Heart right ventricle (tissue), 16 donors: ENCODE measurements around the gene SAG. TPM values are rescaled to one million over a fixed set of nuclear protein-coding genes. Genes with fewer than 3 reads are reported as not detected.
A peak's percentile ranks its signal among the peaks of the same experiment; 100 is the strongest.

Experiments used
- ATAC-seq, 8 donors: fragments of 200-7000 bp; cut with Tn5 transposase; one replicate each; pipeline ENCODE4 v1.9.1; 2020; ENCODE audit warnings: mild to moderate bottlenecking in 8 of 8, moderate library complexity in 8 of 8, moderate number of reproducible peaks in 1 of 8
- DNase-seq, 2 donors: peaks; one replicate each; pipeline ENCODE4 v3.0.0-alpha.2; 2020
- H3K27ac ChIP-seq, 10 donors: fragments of 200-600 bp; sonication (generic) in 2 of 10; one replicate each; pipeline versions ENCODE4 v1.5.0 to v1.8.0; 2020 to 2022; ENCODE audit warnings: mild to moderate bottlenecking in 3 of 10
- H3K27me3 ChIP-seq, 7 donors: fragments of 200-600 bp; one replicate each; pipeline ENCODE4 v1.8.0; 2021 to 2022; ENCODE audit warnings: mild to moderate bottlenecking in 2 of 7
- H3K36me3 ChIP-seq, 9 donors: fragments of 200-600 bp; sonication (generic) in 1 of 9; one replicate each; pipeline versions ENCODE4 v1.5.0 to v1.8.0; 2020 to 2022; ENCODE audit warnings: mild to moderate bottlenecking in 2 of 9
- H3K4me1 ChIP-seq, 9 donors: fragments of 200-600 bp; sonication (generic) in 1 of 9; one replicate each; pipeline versions ENCODE4 v1.5.0 to v1.8.0; 2020 to 2022; ENCODE audit warnings: mild to moderate bottlenecking in 4 of 9
- H3K4me3 ChIP-seq, 10 donors: fragments of 200-600 bp; sonication (generic) in 2 of 10; one replicate each; pipeline versions ENCODE4 v1.5.0 to v1.8.0; 2020 to 2022; ENCODE audit warnings: mild to moderate bottlenecking in 7 of 10, moderate library complexity in 2 of 10
- H3K9me3 ChIP-seq, 11 donors: fragments of 200-600 bp in 10 of 11; sonication (generic) in 2 of 11; one replicate each; pipeline versions ENCODE4 v1.5.0 to v1.8.0; 2013 to 2022; ENCODE audit warnings: mild to moderate bottlenecking in 2 of 11, control low read depth in 1 of 11, moderate library complexity in 1 of 11
- CTCF ChIP-seq, 9 donors: fragments of 200-600 bp; sonication (generic) in 2 of 9; IDR thresholded peaks; one replicate each; pipeline versions ENCODE4 v1.5.0 to v1.8.0; 2021 to 2022; ENCODE audit warnings: antibody characterized with exemption in 9 of 9, mild to moderate bottlenecking in 5 of 9, moderate library complexity in 1 of 9
- WGBS, 2 donors: extraction: QIAGEN DNeasy Blood & Tissue Kit; methylation state at CpG; one replicate each; pipeline ENCODE4 v1.1.7; 2013; ENCODE audit warnings: inconsistent platforms in 1 of 2; 5-methylcytosine and 5-hydroxymethylcytosine counted together
- intact Hi-C, 10 donors: fragments of 100-400 bp; cut with DNase I; formaldehyde crosslinking; loops; one replicate each; pipeline versions ENCODE4 v1.11.1 to v1.14.2; 2022
- polyA plus RNA-seq, 2 donors: library from polyadenylated mRNA; stranded (reverse); fragments of 200-250 nt; gene quantifications; one replicate each; pipeline ENCODE4 v1.2.3, GENCODE V29; 2013
- total RNA-seq, 10 donors: library from RNA; stranded (reverse); fragmentation: NEBNext Ultra II Directional in 3 of 10; extraction: Animal tissue kit (Norgen Biotek cat#: 25700) in 3 of 10; gene quantifications; one replicate each; pipeline versions ENCODE4 v1.2.1 to v1.2.4, GENCODE V29; 2021 to 2023
- donor health status: Arrhythmogenic right ventricular cardiomyopathy.
- donor health status: ischemic (EF 13 %, LVEDD 7.1; RV severe dilation, severe dysfunction).
- donor health status: healthy with polysubstance abuse.
- donor health status: DM: no; HTN: yes; CAD: no.
- donor health status: DM: no; HTN: no; CAD: no.
- donor health status: ischemic (EF 25% LVEDD 6.9; RV normal size, moderate dysfunction).
- donor health status: ischemic (EF 25% LVEDD 5.7; RV mildly dilated, moderate dysfunction).
- donor health status: healthy.
- donor health status: DM: yes; HTN: yes; CAD: no.
- donor health status: Ischemic cardiomyopathy.
- donor health status: ischemic (EF 35%, LVEDD 5.7; RV mildly dilated, moderate dysfunction).
- donor health status: nonischemic (EF 11% LVEDD 7.7; RV severe dilation, severe dysfunction).
- donor health status: DM: yes; HTN: yes; CAD: no.
- donor health status: PGD.
- donor health status: ischemic (EF 29% LVEDD 5.4; RV normal size, mild dysfunction).
- donor health status: nonischemic (EF 23%, LVEDD 6.1; RV moderate dilation, normal function).

Gene SAG
- total and polyA plus RNA-seq, 12 donors: not detected

GRCh38 chr2:233265899-233266431 lies 41.7 kb upstream of the SAG start:
- DNase-seq (no peak), ATAC-seq (no peak)
- Histone ChIP-seq H3K27ac (no peak overlapping the region), H3K9me3 (no peaks in the 10 kb centered on the region), H3K27me3 (no peaks in the 10 kb centered on the region), H3K36me3 (peaks cover 6 to 100% (median 57%) of the 10 kb centered on the region in 9 donors), H3K4me1 (peaks cover 0 to 11% (median 0%) of the 10 kb centered on the region in 9 donors), H3K4me3 (no peak overlapping the region)
- 96 to 97% methylated on average over 10 of the region's 10 CpGs for WGBS, 2 donors
- no peak for TF ChIP-seq CTCF (IDR thresholded peaks at IDR 0.05)
- intact Hi-C loops: no loop called here

DNA sequence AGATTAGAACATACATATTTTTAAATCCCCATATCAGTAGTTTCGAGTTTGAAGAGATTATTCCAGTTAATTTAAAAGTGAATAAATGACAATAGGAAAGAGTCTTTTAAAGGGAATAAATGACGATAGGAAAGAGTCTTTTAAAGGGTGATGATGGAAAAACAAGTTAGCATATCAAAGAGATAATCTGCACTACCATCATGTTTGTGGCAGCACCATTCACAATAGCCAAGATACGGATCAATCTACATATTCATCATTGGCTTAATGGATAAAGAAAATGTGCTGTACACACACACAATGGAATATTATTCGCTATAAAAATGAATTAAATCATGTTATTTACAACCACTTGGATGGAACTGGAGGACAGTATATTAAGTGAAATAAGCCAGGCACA lies 41.1 kb upstream of the SAG start:
- H3K27me3 ChIP-seq: no peaks in the 10 kb centered on the region
- intact Hi-C loops: no loop called here
- no peak for DNase-seq
- 93 to 95% methylated on average over 4 of the region's 4 CpGs for WGBS, 2 donors
- peaks cover 0 to 11% (median 0%) of the 10 kb centered on the region in 9 donors for H3K4me1 ChIP-seq
- TF ChIP-seq CTCF (IDR thresholded peaks at IDR 0.05): no peak
- no peak for ATAC-seq
- peak overlapping the region in 1 of 10 donors; percentile 41 for H3K27ac ChIP-seq
- H3K36me3 ChIP-seq: peaks cover 6 to 100% (median 58%) of the 10 kb centered on the region in 9 donors
- H3K9me3 ChIP-seq: no peaks in the 10 kb centered on the region
- no peak overlapping the region for H3K4me3 ChIP-seq

DNA sequence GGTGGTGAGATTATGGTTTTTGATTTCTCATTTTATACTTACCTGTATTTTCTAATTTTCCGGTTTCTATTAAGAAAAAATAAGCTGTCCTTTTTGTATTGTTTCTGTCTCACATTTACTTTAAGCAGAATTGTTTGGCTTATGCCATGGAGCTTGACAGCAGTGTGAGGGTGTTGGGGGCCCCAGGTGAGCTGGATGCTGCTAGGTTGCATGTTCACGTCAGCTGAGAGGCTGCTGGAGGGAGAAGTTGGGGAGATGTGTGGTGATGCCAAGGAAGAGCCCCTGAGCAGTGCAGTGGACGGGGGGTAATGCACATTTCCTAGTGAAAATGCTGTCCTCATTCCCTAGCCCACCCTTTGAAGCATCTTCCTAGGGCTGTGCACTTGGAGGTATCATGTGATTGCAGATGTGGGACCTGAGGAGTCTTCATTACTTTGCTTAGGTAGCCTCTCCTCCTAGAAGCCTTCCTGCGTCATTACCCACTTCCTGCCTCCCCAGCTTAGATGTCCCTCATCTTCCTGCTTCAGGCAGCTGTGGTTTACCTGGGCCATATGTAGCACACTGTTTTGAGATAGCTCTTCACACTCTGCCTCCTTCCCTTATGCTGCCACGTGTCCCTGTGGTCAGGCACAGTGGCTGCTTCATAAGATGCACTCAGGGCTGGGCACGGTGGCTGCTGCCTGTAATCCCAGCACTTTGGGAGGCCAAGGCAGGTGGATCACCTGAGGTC lies 39.9 kb upstream of the SAG start:
- intact Hi-C loops: no loop called here
- Histone ChIP-seq H3K4me3 (no peak overlapping the region), H3K36me3 (peaks cover 6 to 100% (median 59%) of the 10 kb centered on the region in 9 donors), H3K9me3 (no peaks in the 10 kb centered on the region), H3K27ac (peak overlapping the region in 1 of 10 donors; percentile 69), H3K4me1 (peaks cover 0 to 10% (median 0%) of the 10 kb centered on the region in 9 donors), H3K27me3 (no peaks in the 10 kb centered on the region)
- TF ChIP-seq CTCF (IDR thresholded peaks at IDR 0.05): no peak
- WGBS, 2 donors: 90 to 94% methylated on average over 6 of the region's 6 CpGs
- ATAC-seq (peak in 5 of 8 donors; percentile 41 to 65 (median 48)), DNase-seq (no peak)

DNA sequence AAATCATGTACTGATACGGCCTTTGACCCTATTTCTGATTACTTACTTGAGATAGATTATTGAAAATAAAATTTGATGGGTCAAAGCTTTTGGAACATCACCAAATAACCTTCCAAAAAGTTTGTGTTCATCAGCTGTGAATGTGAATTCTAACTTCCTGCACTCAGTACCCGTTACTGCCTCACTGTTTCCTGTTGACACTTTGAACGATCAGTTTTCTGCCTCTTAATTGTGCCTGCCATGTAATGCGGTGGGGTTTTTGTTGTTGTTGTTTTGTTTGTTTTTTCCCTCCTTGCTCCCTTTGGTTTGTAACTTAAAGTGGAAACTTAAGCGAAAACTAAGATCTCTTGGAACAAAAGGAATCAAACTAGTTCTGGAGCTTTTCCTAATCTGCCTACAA lies 37.2 kb upstream of the SAG start:
- Histone ChIP-seq H3K4me1 (peaks cover 0 to 9% (median 0%) of the 10 kb centered on the region in 9 donors), H3K27me3 (no peaks in the 10 kb centered on the region), H3K9me3 (no peaks in the 10 kb centered on the region), H3K36me3 (peaks cover 6 to 100% (median 59%) of the 10 kb centered on the region in 9 donors), H3K27ac (peak overlapping the region in 1 of 10 donors; percentile 69), H3K4me3 (no peak overlapping the region)
- intact Hi-C loops: no loop called here
- ATAC-seq (no peak), DNase-seq (no peak)
- 71 to 77% methylated on average over 5 of the region's 5 CpGs for WGBS, 2 donors
- TF ChIP-seq CTCF (IDR thresholded peaks at IDR 0.05): no peak
